Midbrain (tissue), 1 donor: ENCODE measurements around the gene DCTN5.
"Not testable (repeated sequence)": the region's sequence is repeated elsewhere in the genome, so short reads cannot be mapped to it uniquely, and the experiment has no call there.

ENCODE experiments used
- DNase-seq: peaks from one replicate; lab custom pipeline; 2025; lab: John Stamatoyannopoulos, UW

Gene DCTN5

GRCh38 chr16:23694265-23694643 lies 53.0 kb downstream of the DCTN5 start:
- DNase-seq = no peak

GRCh38 chr16:23694644-23695373 lies 53.5 kb downstream of the DCTN5 start:
- DNase-seq = no peak

- no peak for DNase-seq
Measured at GRCh38 chr16:23695756-23696155, 54.5 kb downstream of the DCTN5 start.

GRCh38 chr16:23699100-23699499 lies 57.8 kb downstream of the DCTN5 start:
- DNase-seq = no peak

- no peak for DNase-seq
Measured at GRCh38 chr16:23700093-23700492, 58.8 kb downstream of the DCTN5 start.

GRCh38 chr16:23700509-23700908 lies 59.2 kb downstream of the DCTN5 start:
- DNase-seq = no peak

- no peak for DNase-seq
Measured at GRCh38 chr16:23701045-23701444, 59.8 kb downstream of the DCTN5 start.

GRCh38 chr16:23702951-23703350 lies 61.7 kb downstream of the DCTN5 start:
- DNase-seq = no peak

- DNase-seq = no peak
Measured at GRCh38 chr16:23704772-23705516, 63.7 kb downstream of the DCTN5 start.

GRCh38 chr16:23705517-23705902 lies 64.2 kb downstream of the DCTN5 start:
- no peak for DNase-seq

GRCh38 chr16:23706439-23706838 lies 65.2 kb downstream of the DCTN5 start:
- no peak for DNase-seq

GRCh38 chr16:23709536-23709935 lies 68.3 kb downstream of the DCTN5 start:
- no peak for DNase-seq

GRCh38 chr16:23710008-23710407 lies 68.7 kb downstream of the DCTN5 start:
- no peak for DNase-seq

- no peak for DNase-seq
Measured at GRCh38 chr16:23710504-23710903, 69.2 kb downstream of the DCTN5 start.

- no peak for DNase-seq
Measured at GRCh38 chr16:23711785-23712184, 70.5 kb downstream of the DCTN5 start.

- DNase-seq = no peak
Measured at GRCh38 chr16:23712976-23713375, 71.7 kb downstream of the DCTN5 start, which contains the start of gene ERN2. Gene ERN2, minus strand, starts transcription at chr16:23713222. Its CDS starts 35 bp downstream, at chr16:23713187.

GRCh38 chr16:23716484-23716883 lies 75.2 kb downstream of the DCTN5 start:
- no peak for DNase-seq

- DNase-seq = not testable (repeated sequence)
Measured at GRCh38 chr16:23722613-23723240, 81.5 kb downstream of the DCTN5 start.

GRCh38 chr16:23724096-23724784 lies 83.0 kb downstream of the DCTN5 start:
- DNase-seq = no peak

GRCh38 chr16:23724785-23725131 lies 83.5 kb downstream of the DCTN5 start:
- no peak for DNase-seq

- DNase-seq = no peak
Measured at GRCh38 chr16:23726710-23727109, 85.4 kb downstream of the DCTN5 start.
